ENCODE measurements around the gene ZNF662.

DNA sequence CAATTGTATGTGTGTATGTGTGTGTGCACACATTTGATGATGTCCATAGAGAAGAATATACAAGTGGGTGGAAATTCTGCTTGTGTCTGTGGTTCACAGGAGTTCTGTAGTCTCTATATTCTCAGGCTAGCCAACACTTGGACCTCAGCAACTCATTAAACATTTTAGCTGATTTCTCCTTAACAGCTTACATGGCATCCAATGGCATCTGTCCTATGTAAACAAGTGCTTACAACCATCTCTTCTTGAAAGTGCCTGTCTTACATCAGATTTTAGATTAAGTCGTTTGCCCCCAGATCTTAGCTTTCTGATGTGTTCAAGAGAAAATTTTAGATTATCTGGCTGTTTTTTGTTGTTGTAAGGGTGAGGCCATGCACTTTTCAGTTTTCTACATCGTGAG, 29.0 kb downstream of the ZNF662 start:
- TF ChIP-seq, protein P1, sequence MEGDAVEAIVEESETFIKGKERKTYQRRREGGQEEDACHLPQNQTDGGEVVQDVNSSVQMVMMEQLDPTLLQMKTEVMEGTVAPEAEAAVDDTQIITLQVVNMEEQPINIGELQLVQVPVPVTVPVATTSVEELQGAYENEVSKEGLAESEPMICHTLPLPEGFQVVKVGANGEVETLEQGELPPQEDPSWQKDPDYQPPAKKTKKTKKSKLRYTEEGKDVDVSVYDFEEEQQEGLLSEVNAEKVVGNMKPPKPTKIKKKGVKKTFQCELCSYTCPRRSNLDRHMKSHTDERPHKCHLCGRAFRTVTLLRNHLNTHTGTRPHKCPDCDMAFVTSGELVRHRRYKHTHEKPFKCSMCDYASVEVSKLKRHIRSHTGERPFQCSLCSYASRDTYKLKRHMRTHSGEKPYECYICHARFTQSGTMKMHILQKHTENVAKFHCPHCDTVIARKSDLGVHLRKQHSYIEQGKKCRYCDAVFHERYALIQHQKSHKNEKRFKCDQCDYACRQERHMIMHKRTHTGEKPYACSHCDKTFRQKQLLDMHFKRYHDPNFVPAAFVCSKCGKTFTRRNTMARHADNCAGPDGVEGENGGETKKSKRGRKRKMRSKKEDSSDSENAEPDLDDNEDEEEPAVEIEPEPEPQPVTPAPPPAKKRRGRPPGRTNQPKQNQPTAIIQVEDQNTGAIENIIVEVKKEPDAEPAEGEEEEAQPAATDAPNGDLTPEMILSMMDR (IDR thresholded peaks at IDR 0.05; ENCODE audit: poor library complexity): no peak
- TF ChIP-seq EZH2 (IDR thresholded peaks at IDR 0.05; ENCODE audit: borderline replicate concordance): no peak
